GM21515 (cell line): ENCODE measurements around the gene NOX5.
"Not testable (repeated sequence)": the region's sequence is repeated elsewhere in the genome, so short reads cannot be mapped to it uniquely, and the experiment has no call there.

ENCODE experiments used
- ATAC-seq: cut with Tn5 transposase; IDR thresholded peaks from one replicate; pipeline ENCODE4 v1.9.1; 2021; ENCODE audit not compliant: unreplicated experiment

Gene NOX5, protein sequence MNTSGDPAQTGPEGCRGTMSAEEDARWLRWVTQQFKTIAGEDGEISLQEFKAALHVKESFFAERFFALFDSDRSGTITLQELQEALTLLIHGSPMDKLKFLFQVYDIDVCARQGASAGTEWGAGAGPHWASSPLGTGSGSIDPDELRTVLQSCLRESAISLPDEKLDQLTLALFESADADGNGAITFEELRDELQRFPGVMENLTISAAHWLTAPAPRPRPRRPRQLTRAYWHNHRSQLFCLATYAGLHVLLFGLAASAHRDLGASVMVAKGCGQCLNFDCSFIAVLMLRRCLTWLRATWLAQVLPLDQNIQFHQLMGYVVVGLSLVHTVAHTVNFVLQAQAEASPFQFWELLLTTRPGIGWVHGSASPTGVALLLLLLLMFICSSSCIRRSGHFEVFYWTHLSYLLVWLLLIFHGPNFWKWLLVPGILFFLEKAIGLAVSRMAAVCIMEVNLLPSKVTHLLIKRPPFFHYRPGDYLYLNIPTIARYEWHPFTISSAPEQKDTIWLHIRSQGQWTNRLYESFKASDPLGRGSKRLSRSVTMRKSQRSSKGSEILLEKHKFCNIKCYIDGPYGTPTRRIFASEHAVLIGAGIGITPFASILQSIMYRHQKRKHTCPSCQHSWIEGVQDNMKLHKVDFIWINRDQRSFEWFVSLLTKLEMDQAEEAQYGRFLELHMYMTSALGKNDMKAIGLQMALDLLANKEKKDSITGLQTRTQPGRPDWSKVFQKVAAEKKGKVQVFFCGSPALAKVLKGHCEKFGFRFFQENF

DNA sequence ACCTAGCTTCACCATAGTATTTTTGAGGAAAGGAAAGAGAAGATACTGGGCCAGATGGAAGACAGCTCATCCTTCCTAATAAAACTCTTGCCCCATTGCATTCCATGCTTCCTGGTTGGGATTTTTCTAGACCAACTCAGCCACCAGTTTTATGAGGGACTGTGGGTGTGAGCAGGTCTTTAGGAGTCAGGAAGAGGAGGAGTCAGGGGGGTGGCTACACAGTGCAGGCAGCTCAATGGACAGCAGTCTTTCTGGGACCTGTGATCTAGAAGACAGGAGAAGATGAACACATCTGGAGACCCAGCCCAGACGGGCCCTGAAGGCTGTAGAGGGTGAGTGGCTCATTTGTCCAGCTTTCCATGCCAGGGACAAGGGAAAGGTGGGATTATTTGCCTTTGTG lies at the start of gene NOX5:
Gene NOX5 (plus strand): TSS at position 242 of the 400 bp plus-strand sequence. CDS start 41 bp downstream, at position 283.
- no peak for ATAC-seq

DNA sequence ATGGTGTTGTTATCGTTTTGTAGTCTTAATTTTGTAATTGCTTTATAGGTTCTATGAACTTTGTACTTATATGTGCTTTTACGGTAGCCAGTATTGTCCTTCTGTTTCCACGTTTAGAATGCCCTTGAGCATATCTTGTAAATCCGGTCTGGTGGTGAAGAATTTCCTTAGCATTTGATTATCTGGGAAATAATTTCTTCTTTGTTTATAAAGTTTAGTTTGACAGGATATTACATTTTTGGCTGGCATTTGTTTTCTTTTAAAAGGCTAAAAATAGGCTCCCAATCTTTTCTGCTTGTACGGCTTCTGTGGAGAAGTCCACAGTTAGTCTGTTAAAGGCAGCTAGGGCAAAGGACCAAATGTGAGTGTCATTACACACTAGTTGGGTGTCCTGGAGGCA lies 47.5 kb upstream of the NOX5 start:
- ATAC-seq = no peak

DNA sequence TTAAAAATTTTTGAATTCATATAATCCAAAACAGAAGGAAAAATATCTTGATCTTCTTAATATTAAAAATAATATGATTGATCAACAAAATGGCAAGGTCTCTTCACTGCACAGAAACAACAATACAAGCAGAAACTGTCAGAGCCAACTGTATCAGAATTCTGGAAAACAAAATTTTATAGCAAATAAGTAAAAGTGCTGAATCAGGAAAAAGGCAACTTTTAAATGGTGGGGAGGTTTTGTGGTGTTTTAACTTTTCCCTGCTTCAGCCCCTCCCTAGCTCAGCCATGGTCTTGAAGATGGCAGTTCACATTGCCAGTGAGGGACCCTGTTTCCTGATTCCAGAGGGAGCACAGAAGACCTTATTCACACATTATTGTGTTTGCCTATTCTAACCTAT lies 46.5 kb upstream of the NOX5 start:
- ATAC-seq = no peak

- ATAC-seq = no peak
Observed at GRCh38 chr15:68969298-68969697, 45.2 kb upstream of the NOX5 start.

- ATAC-seq = no peak
Observed at GRCh38 chr15:68972201-68973065, 42.1 kb upstream of the NOX5 start.

GRCh38 chr15:68975651-68976160 lies 38.8 kb upstream of the NOX5 start:
- ATAC-seq = not testable (repeated sequence)

DNA sequence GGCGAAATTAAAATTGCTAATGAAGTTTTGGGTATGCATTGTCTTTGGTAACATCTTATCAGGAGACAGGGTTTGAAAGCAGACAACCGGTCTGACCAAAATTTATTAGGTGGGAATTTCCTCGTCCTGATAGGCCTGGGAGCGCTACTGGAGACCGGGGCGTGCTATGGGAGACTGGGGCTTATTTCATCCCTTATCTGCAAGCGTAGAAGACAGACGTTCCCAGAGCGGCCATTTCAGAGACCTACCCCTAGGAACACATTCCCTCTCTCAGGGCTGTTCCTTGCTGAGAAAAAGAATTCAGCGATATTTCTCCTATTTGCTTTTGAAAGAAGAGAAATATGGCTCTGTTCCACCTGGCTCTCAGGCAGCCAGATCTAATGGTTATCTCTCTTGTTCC lies 37.1 kb upstream of the NOX5 start:
- not testable (repeated sequence) for ATAC-seq

DNA sequence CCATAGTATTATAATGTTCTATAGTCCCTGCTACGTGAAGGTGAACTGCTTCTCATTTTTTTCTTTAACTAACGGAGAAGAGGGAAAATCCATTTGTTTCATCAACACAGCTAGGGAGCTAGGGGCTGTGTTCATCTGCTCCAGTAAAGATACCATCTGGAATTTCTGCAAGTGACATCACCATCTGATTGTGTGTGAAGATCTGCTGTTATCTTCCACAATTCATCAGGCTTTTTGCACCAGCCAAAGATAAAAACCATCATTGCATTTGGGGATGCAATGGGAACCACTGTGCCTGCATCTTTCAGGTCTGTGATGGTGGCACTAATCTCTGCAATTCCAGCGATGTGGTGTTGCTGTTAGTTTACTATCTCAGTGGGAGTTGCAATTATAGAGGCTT lies 35.5 kb upstream of the NOX5 start:
- no peak for ATAC-seq

- ATAC-seq = no peak
Observed at GRCh38 chr15:68979816-68980215, 34.7 kb upstream of the NOX5 start.

- ATAC-seq = no peak
Observed at GRCh38 chr15:68980786-68981185, 33.7 kb upstream of the NOX5 start.

- no peak for ATAC-seq
Observed at GRCh38 chr15:68981941-68982340, 32.6 kb upstream of the NOX5 start.

GRCh38 chr15:68982976-68983563 lies 31.4 kb upstream of the NOX5 start:
- ATAC-seq = no peak

GRCh38 chr15:68983961-68984481 lies 30.5 kb upstream of the NOX5 start:
- no peak for ATAC-seq

DNA sequence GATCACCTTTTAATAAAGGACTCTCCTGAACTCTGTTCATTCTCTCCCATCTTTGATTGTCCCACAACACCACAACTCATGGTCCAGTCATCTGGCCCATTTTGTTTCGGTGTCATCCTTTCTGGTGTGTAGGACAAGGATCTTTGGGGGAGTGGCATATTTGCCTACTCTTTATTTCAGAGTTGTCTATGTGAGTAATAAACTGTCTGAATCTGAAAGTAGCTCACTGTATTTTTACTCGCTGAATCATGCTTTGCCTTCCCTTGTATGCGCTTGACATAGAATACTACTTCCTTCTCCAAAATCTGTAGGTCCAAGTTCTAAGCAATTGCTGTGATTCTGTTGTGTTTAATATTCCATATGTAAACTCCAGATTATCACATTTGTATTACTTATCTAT lies 29.9 kb upstream of the NOX5 start:
- no peak for ATAC-seq

DNA sequence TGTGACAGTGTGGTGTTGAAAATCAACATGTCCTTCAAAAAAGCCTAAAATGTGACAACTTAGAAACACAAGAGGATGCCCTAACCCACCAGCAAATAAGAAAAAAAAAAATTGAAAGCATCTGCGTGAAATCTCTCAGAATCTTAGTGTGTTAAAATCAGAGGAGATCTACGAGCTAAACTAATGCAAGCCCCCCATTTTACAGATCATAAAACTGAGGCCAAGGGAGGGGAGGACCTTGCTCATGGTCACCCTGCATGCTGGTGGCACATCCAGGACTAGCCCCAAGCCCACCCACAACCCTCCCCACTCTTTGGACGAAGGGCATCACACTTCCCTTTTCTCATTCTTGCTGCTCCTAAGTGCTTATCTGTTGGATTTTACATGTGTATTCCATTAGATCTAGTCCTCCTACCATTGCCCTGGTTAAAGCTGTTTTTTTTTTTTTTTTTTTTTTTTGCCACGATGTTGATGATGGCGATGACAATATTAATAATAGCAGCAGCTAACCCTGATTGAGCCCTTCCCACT lies 29.1 kb upstream of the NOX5 start:
- no peak for ATAC-seq

- no peak for ATAC-seq
Observed at GRCh38 chr15:68986322-68986721, 28.2 kb upstream of the NOX5 start.

GRCh38 chr15:68987120-68987519 lies 27.4 kb upstream of the NOX5 start:
- ATAC-seq = no peak

DNA sequence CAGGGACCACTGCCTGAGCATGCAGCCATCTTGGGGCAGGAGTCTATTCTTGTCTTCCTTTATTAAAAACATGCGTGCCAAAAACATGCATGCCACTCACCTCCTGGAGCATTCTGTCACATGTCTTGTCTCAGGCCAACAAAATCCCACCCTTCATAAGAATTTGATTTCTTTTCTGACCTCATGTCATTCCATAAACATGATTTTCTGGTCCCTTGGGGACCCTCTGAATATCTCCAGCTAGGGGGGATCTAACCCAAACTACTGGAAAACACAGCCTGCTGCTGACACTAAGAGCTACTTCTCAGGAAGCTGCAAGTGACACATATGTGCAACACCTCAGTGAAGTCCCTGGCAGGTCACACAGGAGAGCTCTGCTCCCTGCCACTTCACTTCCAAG lies 26.8 kb upstream of the NOX5 start:
- no peak for ATAC-seq

- ATAC-seq = no peak
Observed at GRCh38 chr15:68989541-68990230, 24.8 kb upstream of the NOX5 start.
